Measurements from ENCODE around the gene KIF5C. TPM values are rescaled to one million over a fixed set of nuclear protein-coding genes. Genes with fewer than 3 reads are reported as not detected.

KIF5C gene
- total RNA-seq, 1 donor from 2014 or later, result 388 TPM

DNA sequence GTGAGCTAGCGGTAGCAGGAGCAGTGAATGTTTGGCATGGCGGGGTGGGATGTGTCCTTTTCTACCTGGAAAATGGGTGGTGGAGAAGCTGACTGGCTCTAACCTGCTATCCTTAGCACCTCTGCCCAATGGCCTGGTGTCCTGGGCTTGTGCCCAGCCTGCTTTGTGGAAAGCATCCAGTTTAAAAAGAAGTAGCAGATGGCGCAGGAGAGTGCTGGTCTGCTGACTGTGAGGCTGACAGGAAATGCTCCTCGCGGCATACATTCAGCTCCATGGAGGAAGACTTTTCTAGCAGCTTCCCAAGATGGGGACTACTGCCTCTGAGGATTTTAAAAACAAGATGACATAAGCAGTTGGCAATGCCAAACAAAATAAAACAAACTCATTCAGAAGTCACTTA, 107.3 kb downstream of the KIF5C start:
- FAIRE-seq (no peak), DNase-seq (ENCODE audit: low spot score in 2 of 2) (no peak)

DNA sequence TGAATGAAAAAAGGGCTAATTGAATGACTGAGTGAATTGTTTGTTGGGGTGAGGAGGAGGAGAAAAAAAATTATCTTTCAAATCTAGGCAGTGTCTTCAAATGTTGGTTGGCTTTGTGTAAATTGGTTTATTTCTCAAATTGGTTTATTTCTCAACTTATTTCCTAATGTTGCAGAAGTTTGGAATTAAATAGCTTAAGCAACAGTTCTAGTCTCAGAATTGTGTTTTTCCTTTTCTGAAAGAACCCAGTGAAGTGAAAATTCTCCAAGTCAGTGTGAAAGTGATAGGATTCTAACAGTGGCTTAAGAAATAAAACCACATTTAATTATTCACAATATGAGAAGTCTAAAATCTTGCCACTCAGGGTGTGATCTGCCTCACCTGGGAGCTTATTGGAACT, 108.9 kb downstream of the KIF5C start:
- no peak for FAIRE-seq

DNA sequence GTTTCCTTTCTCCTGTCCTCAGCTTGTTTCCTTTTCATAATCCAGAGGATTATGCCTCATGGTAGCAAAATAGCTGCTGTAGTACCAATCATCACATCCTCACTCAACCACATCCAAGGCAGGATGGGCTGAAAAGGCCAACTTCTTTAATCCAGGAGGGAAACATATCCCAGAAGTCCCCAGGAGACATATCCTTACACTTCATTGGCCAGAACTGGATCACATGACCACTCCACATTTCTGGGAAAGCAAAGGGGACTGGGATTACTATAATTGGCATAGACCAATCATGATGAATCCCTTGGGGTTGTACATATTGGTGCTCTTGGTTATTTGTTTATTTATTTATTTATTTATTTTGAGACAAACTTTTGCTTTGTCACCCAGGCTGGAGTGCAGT, 109.4 kb downstream of the KIF5C start:
- no peak for FAIRE-seq
- DNase-seq (ENCODE audit: low spot score in 2 of 2), result no peak

More for the DNA sequence above, 108.9 kb downstream of the KIF5C start:
- no peak for DNase-seq (ENCODE audit: low spot score in 2 of 2)

GRCh38 chr2:148987286-148987685, 112.3 kb downstream of the KIF5C start:
- DNase-seq (ENCODE audit: low spot score in 2 of 2) (no peak), FAIRE-seq (no peak)

GRCh38 chr2:148988337-148988736, 113.3 kb downstream of the KIF5C start:
- FAIRE-seq, result no peak
- DNase-seq (ENCODE audit: low spot score in 2 of 2), result no peak

DNA sequence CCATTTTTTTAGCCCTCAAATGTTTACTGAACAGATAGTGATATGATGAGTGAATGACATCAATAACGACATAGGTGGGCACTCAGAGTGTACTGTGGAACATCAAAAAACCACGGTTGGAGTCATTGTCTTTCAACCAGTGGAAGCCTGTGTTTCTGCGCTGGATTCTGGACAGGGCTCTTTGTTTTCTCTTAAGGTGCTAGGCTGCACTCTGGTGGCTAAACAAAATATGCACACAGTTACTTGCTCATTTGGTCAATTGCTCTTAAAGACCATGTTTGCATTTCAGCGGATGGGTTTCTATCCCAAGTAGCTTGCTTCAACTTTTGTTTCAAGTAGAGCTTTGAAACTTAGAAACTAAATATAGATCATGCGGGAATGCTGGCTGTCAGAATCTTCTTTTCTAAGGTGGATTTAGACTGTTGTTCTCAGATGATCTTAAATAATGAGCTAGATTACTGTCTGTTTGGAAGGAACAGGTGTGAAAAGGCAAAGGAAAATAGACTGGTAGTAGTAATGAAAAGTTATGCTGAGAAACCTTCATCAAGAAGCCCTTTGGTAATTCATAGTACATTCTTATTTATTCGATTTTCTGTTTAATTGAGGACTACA, 115.0 kb downstream of the KIF5C start:
- FAIRE-seq (peak; percentile 39), DNase-seq (ENCODE audit: low spot score in 2 of 2) (peak in 1 of 2 donors; percentile 51)

DNA sequence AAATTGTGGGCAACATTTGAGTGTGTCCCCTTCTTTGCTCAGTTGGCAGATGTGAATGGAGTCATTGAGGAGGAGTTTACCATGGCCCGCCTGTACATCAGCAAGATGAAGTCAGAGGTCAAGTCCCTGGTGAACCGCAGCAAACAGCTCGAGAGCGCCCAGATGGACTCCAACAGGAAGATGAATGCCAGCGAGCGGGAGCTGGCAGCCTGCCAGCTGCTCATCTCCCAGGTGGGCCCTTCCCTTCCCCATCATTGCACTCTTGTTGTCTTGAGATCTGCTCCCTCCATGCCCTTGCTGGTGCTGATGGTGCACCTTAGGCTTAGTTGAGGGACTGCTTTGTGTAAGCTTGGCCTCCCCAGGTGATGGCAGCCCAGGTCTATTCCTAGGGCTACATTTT, 115.9 kb downstream of the KIF5C start:
- no peak for DNase-seq (ENCODE audit: low spot score in 2 of 2)
- FAIRE-seq, result no peak

DNA sequence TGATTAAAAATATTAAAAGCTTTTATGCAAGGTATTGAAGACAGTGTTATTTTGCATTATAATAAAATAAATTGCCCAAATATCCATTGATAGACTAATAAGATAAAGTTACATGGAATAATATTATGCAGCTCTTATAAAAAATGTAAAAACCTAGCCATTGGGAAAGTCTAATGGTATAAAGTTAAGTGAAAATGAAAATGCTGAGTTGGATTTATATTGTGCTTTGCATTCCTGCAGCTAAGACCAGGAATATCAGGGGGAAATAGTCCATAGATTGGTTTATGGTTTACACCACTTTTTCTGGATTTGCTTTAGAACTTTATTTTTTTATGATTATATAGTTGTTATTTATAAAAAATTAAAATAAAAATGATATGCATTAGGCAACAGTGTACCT, 117.4 kb downstream of the KIF5C start:
- no peak for FAIRE-seq

DNA sequence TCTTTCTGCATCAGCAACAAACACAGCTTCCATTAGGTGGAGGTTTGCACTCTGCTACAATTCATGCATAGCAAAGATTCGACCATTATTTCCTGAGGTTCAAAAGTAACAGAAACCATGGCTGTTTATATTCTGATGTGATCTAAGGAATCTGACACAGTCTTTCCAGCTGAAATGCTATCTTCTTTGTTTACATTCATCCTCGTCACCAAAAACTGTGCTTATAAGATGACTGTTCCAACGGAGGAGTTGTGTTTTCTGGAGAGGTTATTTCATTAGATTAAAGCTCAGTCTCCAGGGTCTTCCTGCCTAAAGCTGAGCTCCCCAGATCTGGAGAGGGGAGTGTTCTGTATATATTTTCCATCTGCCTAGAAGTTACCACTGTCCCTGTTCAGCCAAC, 118.3 kb downstream of the KIF5C start:
- no peak for DNase-seq (ENCODE audit: low spot score in 2 of 2)
- FAIRE-seq, result no peak

More for the DNA sequence above, 117.4 kb downstream of the KIF5C start:
- no peak for DNase-seq (ENCODE audit: low spot score in 2 of 2)

GRCh38 chr2:148994341-148994740, 119.3 kb downstream of the KIF5C start:
- no peak for FAIRE-seq

GRCh38 chr2:148996805-148997204, 121.8 kb downstream of the KIF5C start:
- no peak for DNase-seq (ENCODE audit: low spot score in 2 of 2)
- FAIRE-seq, result no peak

More at GRCh38 chr2:148994341-148994740, 119.3 kb downstream of the KIF5C start:
- no peak for DNase-seq (ENCODE audit: low spot score in 2 of 2)

GRCh38 chr2:148998165-148998830, 123.3 kb downstream of the KIF5C start:
- FAIRE-seq (no peak), DNase-seq (ENCODE audit: low spot score in 2 of 2) (no peak)

- no peak for DNase-seq (ENCODE audit: low spot score in 2 of 2)
- no peak for FAIRE-seq
Measured at GRCh38 chr2:148998831-148999200, 123.8 kb downstream of the KIF5C start.

DNA sequence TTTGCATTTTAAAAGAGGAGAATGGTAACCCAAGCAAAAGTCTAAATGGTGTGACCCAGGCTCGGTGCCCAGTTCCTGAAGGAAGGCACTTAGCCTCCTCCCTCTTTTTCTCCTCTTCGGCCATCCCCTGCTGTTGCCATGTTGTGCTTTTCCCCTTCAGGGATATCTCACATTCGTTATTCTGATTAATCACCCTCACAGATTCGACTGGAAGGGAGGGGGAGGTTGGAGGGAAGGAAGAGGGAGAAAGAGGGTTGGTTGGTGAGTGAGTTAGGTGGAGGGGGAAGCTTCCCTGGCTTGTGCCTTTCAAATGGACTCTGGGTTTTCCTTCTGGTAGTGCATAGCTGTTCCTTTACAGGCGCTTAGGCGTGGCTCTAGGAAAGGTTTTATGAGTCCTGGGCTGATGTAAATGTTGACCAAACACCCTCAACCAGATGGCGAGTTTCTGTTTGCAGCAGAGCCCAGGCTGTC, 124.5 kb downstream of the KIF5C start:
- no peak for DNase-seq (ENCODE audit: low spot score in 2 of 2)

GRCh38 chr2:149000158-149000938, 125.3 kb downstream of the KIF5C start:
- no peak for DNase-seq (ENCODE audit: low spot score in 2 of 2)
- FAIRE-seq, result no peak

More for the DNA sequence above, 124.5 kb downstream of the KIF5C start:
- FAIRE-seq, result no peak

DNA sequence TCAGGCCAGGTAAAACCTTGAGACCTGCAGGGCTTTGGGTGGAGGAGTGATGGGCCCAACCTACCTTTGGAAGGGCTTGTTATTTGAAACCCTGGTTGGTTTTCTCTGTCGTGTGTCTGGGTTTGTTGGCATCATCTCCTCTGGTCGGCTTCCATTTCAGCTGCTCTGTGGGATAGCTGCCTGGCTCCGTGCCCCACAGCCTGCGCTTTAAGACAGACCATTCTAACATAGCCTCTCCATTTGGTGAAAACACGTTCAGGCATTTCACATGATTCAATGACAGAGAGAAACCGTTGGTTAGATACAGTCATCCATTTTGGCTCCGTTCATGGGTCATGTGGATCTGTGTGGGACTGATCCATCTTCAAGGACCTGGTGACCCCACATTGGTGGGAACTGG, 126.5 kb downstream of the KIF5C start:
- no peak for DNase-seq (ENCODE audit: low spot score in 2 of 2)
- no peak for FAIRE-seq

- FAIRE-seq, result no peak
- DNase-seq (ENCODE audit: low spot score in 2 of 2), result no peak
Measured at GRCh38 chr2:149002378-149002890, 127.4 kb downstream of the KIF5C start.

DNA sequence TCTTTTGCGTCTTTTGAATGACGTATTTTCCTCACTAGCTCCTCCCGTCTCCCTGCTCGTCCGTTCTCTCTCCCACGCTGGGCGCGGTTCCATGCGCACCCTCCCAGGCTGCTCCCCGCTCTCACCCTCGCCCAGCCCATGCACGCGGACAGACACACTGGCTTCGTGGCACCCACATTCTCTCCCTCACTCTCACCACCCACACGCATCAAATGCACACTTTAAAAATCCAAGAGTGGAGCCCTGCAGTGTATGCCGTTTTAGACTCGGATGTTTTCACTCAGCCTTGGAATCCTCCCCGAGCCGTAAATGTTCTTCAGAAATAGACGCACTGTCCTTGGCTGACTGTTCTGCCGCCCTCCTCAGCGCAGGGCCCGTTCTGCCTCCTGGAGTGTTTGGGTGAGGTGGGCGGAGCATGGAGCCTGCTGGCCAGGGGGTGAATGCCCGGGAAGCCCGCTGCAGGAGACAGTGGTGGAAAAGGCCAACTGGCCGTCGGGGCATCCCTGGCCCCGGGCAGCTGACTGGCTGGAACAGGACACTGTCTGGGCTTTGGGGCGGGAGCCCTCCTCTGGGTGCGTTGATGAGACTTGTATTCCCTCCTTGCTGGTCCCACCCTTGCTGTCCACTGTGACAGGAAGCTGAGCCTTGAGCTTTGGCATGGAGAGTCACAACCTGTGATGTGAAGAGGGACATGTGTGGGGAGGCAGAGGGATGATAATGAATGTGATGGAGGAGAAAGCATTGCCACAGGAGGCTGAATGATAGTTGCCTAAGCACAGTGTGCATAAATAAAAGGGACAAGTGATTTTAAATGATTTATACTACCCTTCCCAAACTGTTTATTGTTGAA, 128.1 kb downstream of the KIF5C start:
- FAIRE-seq (no peak), DNase-seq (ENCODE audit: low spot score in 2 of 2) (no peak)

DNA sequence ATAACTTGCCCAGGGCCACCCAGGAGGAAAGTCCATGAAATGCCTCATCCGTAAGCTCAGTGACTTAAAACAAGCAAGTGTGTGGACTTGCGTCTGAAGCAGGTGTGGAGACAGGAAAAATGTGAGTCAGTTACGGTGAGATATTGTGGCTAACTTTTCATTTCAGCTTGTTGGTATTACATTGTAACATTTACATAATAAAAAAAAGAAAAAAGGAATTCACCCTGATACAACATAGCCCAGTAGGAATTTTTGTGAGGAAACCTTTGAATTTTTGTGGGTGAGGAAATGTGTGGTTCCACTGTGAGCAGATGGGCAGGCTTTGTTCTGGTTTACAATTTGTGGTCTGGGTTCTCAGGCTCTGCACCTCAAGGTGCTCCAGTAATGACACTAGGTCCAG, 129.8 kb downstream of the KIF5C start:
- DNase-seq (ENCODE audit: low spot score in 2 of 2) (no peak), FAIRE-seq (no peak)

- FAIRE-seq (no peak), DNase-seq (ENCODE audit: low spot score in 2 of 2) (no peak)
Measured at GRCh38 chr2:149005471-149006077, 130.5 kb downstream of the KIF5C start.
